GM12892 (cell line): Measurements from ENCODE around the gene GARRE1.
"Not testable (repeated sequence)": the region's sequence is repeated elsewhere in the genome, so short reads cannot be mapped to it uniquely, and the experiment has no call there.

Experiments
- POLR2A ChIP-seq: IDR thresholded peaks from 2 replicates; pipeline ENCODE4 v1.6.1; 2011; ENCODE audit warnings: low read depth, low read length, control low read depth
- POLR2AphosphoS5 ChIP-seq: IDR thresholded peaks from 2 replicates; pipeline ENCODE4 v1.6.1; 2011; ENCODE audit warnings: low read depth, low read length, control low read depth
- TAF1 ChIP-seq: IDR thresholded peaks from 2 replicates; pipeline ENCODE4 v1.6.1; 2011; ENCODE audit warnings: low read depth, mild to moderate bottlenecking, control low read depth, low read length, borderline replicate concordance

GRCh38 chr19:34253681-34254045 lies 691 bp upstream of the GARRE1 start:
- not testable (repeated sequence) for TF ChIP-seq TAF1, POLR2A, POLR2AphosphoS5
